B cell (primary cell): Measurements from ENCODE around the gene CPN1. TPM values are rescaled to one million over a fixed set of nuclear protein-coding genes. Genes with fewer than 3 reads are reported as not detected.

Source experiments
- ATAC-seq: fragments of 200-7000 bp; cut with Tn5 transposase; one replicate; pipeline ENCODE4 v1.10.0; 2021; ENCODE audit warnings: low read depth, mild to moderate bottlenecking, moderate number of reproducible peaks, moderate library complexity
- CTCF ChIA-PET: fragments of 350-600 bp; sonication (Branson Sonifier 250); formaldehyde crosslinking; loops from one replicate; lab custom pipeline; 2021; ENCODE audit warnings: antibody characterized with exemption, inconsistent platforms; lab: Charles Lee
- POLR2A ChIA-PET: fragments of 350-600 bp; sonication (Branson Sonifier 250); formaldehyde crosslinking; loops from one replicate; lab custom pipeline; 2021; ENCODE audit warnings: antibody characterized with exemption; lab: Charles Lee
- DNase-seq: peaks from one replicate; pipeline ENCODE4 v3.0.0; 2013
- H2AFZ ChIP-seq: 2 replicates; pipeline ENCODE4 v1.6.1; 2012; ENCODE audit warnings: mild to moderate bottlenecking, low read depth, low read length; ENCODE audit not compliant: insufficient read depth, poor library complexity, severe bottlenecking
- H3K27ac ChIP-seq, 2 donors: 1 replicate in 1 of 2; 2 replicates in 1 of 2; pipeline ENCODE4 v1.5.1; 2012 to 2013; ENCODE audit warnings: low read length in 2 of 2, mild to moderate bottlenecking in 2 of 2, moderate library complexity in 1 of 2
- H3K27me3 ChIP-seq, 4 experiments: fragments of 200-600 bp in 1 of 4; sonication (generic) in 1 of 4; replicated peaks in 1 of 4; 1 replicate in 2 of 4; 2 replicates in 2 of 4; pipeline versions ENCODE4 v1.6.1 to v1.7.0; 2013 to 2016; ENCODE audit warnings: low read length in 3 of 4, mild to moderate bottlenecking in 2 of 4, mixed read lengths in 1 of 4, moderate library complexity in 1 of 4; ENCODE audit not compliant: insufficient read depth in 4 of 4, control insufficient read depth in 3 of 4; ENCODE audit errors: control extremely low read depth in 1 of 4
- H3K36me3 ChIP-seq, 2 experiments: replicated peaks in 1 of 2; 1 replicate in 1 of 2; 2 replicates in 1 of 2; pipeline versions ENCODE4 v1.6.1 to v1.7.1; 2013; ENCODE audit warnings: low read length in 1 of 2; ENCODE audit not compliant: insufficient read depth in 2 of 2, control insufficient read depth in 1 of 2; ENCODE audit errors: control extremely low read depth in 1 of 2, extremely low read depth in 1 of 2
- H3K4me1 ChIP-seq, 2 donors: fragments of 200-600 bp in 1 of 2; sonication (generic) in 1 of 2; 1 replicate in 1 of 2; 2 replicates in 1 of 2; pipeline versions ENCODE4 v1.5.1 to v1.6.1; 2013 to 2017; ENCODE audit warnings: low read length in 2 of 2; ENCODE audit not compliant: control insufficient read depth in 2 of 2, insufficient read depth in 2 of 2
- H3K4me2 ChIP-seq: replicated peaks from 2 replicates; pipeline ENCODE3; 2012; ENCODE audit warnings: mild to moderate bottlenecking, low read depth, low read length; ENCODE audit not compliant: poor library complexity, severe bottlenecking
- H3K4me3 ChIP-seq, 5 experiments: fragments of 200-600 bp in 1 of 5; sonication (generic) in 1 of 5; 1 replicate in 3 of 5; 2 replicates in 2 of 5; pipeline versions ENCODE4 v1.5.1 to v1.7.0; 2011 to 2016; ENCODE audit warnings: low read length in 4 of 5, mild to moderate bottlenecking in 4 of 5, low read depth in 2 of 5, control low read depth in 1 of 5, moderate library complexity in 1 of 5; ENCODE audit not compliant: insufficient read depth in 1 of 5; ENCODE audit errors: control extremely low read depth in 1 of 5, extremely low read depth in 1 of 5
- H3K79me2 ChIP-seq: fragments of 200-600 bp; sonication (generic); one replicate; pipeline ENCODE4 v1.6.0; 2016; ENCODE audit warnings: low read length; ENCODE audit not compliant: control insufficient read depth, insufficient read depth
- H3K9ac ChIP-seq: fragments of 200-600 bp; sonication (generic); 2 replicates; pipeline ENCODE4 v1.6.1; 2017; ENCODE audit warnings: mild to moderate bottlenecking, low read length, moderate library complexity
- H3K9me3 ChIP-seq, 3 donors: one replicate each; pipeline versions ENCODE4 v1.6.1 to v1.7.1; 2013; ENCODE audit warnings: low read length in 2 of 3; ENCODE audit not compliant: control insufficient read depth in 2 of 3, insufficient read depth in 1 of 3; ENCODE audit errors: control extremely low read depth in 1 of 3
- H4K20me1 ChIP-seq: 2 replicates; pipeline ENCODE4 v1.6.0; 2012; ENCODE audit warnings: mild to moderate bottlenecking, low read length; ENCODE audit not compliant: insufficient read depth, control insufficient read depth, poor library complexity, severe bottlenecking
- H3K27ac Mint-ChIP-seq: one replicate; pipeline ENCODE4 v1.8.0; 2021; ENCODE audit warnings: mixed read lengths
- H3K27me3 Mint-ChIP-seq: one replicate; pipeline ENCODE4 v1.8.0; 2021; ENCODE audit warnings: mixed read lengths
- H3K4me1 Mint-ChIP-seq: one replicate; pipeline ENCODE4 v1.8.0; 2021; ENCODE audit warnings: mixed read lengths
- H3K4me3 Mint-ChIP-seq: one replicate; pipeline ENCODE4 v1.8.0; 2021; ENCODE audit warnings: mixed read lengths
- H3K9me3 Mint-ChIP-seq: one replicate; pipeline ENCODE4 v1.8.0; 2022; ENCODE audit warnings: mixed read lengths; ENCODE audit not compliant: insufficient read depth
- CTCF ChIP-seq: fragments of 200-600 bp; IDR thresholded peaks from one replicate; pipeline ENCODE4 v1.8.0; 2022; ENCODE audit warnings: antibody characterized with exemption, mild to moderate bottlenecking
- EZH2 ChIP-seq: IDR thresholded peaks from 2 replicates; pipeline ENCODE4 v1.6.1; 2012; ENCODE audit warnings: borderline replicate concordance, low read depth, mild to moderate bottlenecking, moderate library complexity, low read length; ENCODE audit not compliant: insufficient read depth, poor library complexity, severe bottlenecking
- WGBS: methylation state at CpG from one replicate; pipeline ENCODE4 v1.1.5; 2013; ENCODE audit warnings: missing lambda C conversion rate; ENCODE audit not compliant: insufficient coverage; 5-methylcytosine and 5-hydroxymethylcytosine counted together
- intact Hi-C: fragments of 100-400 bp; cut with micrococcal nuclease; formaldehyde crosslinking; loops from one replicate; pipeline ENCODE4 v1.10.0; 2022
- polyA plus RNA-seq: library from polyadenylated mRNA; depleted of rRNA; stranded (reverse); fragments of >200 nt; gene quantifications from 2 replicates; pipeline ENCODE4 v1.2.3, GENCODE V29; 2012
- total RNA-seq, 2 donors: library from RNA; stranded (reverse); fragments of 120-200 nt in 1 of 2; gene quantifications; 1 replicate in 1 of 2; 2 replicates in 1 of 2; pipeline versions ENCODE4 v1.2.3 to v1.2.4, GENCODE V29; 2013 to 2022

Gene CPN1
- total and polyA plus RNA-seq, 2 donors (not counting 1 experiment from before 2014, with no cell fraction given) = not detected

- H3K79me2 ChIP-seq = no peaks in the 10 kb centered on the region
- no peaks in the 10 kb centered on the region for H3K4me1 ChIP-seq
- H4K20me1 ChIP-seq = no peaks in the 10 kb centered on the region
- no peak overlapping the region for H2AFZ ChIP-seq
- 51% methylated on average over 4 of the region's 6 CpGs for WGBS
- DNase-seq = no peak
- H3K9ac ChIP-seq = no peak overlapping the region
- no peak overlapping the region for H3K4me3 ChIP-seq
- CTCF ChIA-PET = no interaction called here
- H3K4me1 Mint-ChIP-seq = no peaks in the 10 kb centered on the region
- H3K27ac Mint-ChIP-seq = no peak overlapping the region
- intact Hi-C loops = no loop called here
- no peaks in the 10 kb centered on the region for H3K9me3 ChIP-seq
- POLR2A ChIA-PET = no interaction called here
- no peak for ATAC-seq
- peaks cover 42% of the 10 kb centered on the region for H3K27me3 Mint-ChIP-seq
- peaks cover 0 to 14% (median 4%) of the 10 kb centered on the region in 4 experiments for H3K27me3 ChIP-seq
- no peak overlapping the region for H3K27ac ChIP-seq
- H3K36me3 ChIP-seq = no peaks in the 10 kb centered on the region
- H3K4me3 Mint-ChIP-seq = no peak overlapping the region
- no peak for TF ChIP-seq CTCF
- TF ChIP-seq EZH2 = no peak
- no peak overlapping the region for H3K4me2 ChIP-seq
- peaks cover 3% of the 10 kb centered on the region for H3K9me3 Mint-ChIP-seq
Measured at GRCh38 chr10:100101192-100102076, 19.8 kb upstream of the CPN1 start.

- Histone ChIP-seq H3K9ac (no peak overlapping the region), H3K9me3 (no peaks in the 10 kb centered on the region), H4K20me1 (no peaks in the 10 kb centered on the region), H3K79me2 (no peaks in the 10 kb centered on the region), H3K36me3 (no peaks in the 10 kb centered on the region), H3K27ac (no peak overlapping the region), H3K4me1 (no peaks in the 10 kb centered on the region), H3K4me2 (no peak overlapping the region), H2AFZ (no peak overlapping the region), H3K27me3 (peaks cover 0 to 14% (median 4%) of the 10 kb centered on the region in 4 experiments), H3K4me3 (no peak overlapping the region)
- no peak for DNase-seq
- ATAC-seq = no peak
- 24% methylated on average over 5 of the region's 6 CpGs for WGBS
- Mint-ChIP-seq H3K4me3 (no peak overlapping the region), H3K27me3 (peaks cover 43% of the 10 kb centered on the region), H3K9me3 (peaks cover 3% of the 10 kb centered on the region), H3K27ac (no peak overlapping the region), H3K4me1 (no peaks in the 10 kb centered on the region)
- POLR2A ChIA-PET = no interaction called here
- no peak for TF ChIP-seq CTCF
- TF ChIP-seq EZH2 = no peak
- intact Hi-C loops = no loop called here
- CTCF ChIA-PET = no interaction called here
Measured at GRCh38 chr10:100100651-100101184, 19.0 kb upstream of the CPN1 start.
